ENCODE data around the gene RNF215. TPM values are rescaled to one million over a fixed set of nuclear protein-coding genes. Genes with fewer than 3 reads are reported as not detected.

Gene RNF215
- 11.3 TPM for total RNA-seq

DNA sequence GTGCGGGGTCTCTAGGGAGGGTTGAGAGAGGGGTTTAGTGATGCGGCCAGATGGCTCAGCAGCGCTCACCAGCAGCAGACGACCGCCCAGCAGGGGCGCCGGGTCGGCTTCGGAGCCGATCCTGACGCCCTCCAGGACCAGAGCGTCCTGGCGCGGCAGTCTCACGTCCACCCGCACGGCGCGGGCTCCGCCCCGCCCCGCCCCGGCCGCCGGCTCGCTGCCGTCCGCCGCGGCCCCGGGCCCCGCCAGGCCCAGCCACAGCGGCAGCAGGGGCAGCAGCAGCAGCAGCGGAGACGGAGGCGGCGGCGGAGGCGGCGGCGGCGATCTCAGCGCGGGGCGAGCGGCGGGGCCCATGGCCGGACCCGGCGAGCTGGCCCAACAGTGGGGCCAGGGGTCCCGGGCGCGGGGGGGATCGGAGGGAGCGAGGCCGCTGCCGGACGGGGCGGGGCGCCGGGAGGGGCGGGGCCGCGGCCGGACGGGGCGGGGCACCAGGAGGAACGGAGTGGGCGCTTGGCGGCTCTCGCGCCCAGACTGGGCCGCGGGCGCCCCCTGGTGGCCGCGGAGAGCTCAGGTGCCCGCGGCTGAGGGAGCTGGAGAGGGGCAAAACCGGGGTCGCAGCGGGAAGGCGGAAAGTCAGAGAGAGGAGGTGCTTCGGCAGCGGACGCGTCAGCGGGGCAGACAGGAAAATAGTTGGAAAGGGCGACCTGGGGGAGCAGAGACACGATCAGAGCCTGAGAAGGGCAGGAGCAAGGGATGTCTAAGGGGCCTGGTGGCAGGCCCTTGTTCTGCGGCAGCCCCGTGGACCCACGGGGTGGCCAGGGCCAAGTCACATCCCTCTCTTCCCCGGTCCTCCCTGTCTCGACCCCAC lies at the start of gene RNF215:
Gene RNF215 (minus strand): TSS at position 452 of the 868 bp plus-strand sequence. CDS start 98 bp downstream, at position 354.
- peak; percentile 92 for DNase-seq

DNA sequence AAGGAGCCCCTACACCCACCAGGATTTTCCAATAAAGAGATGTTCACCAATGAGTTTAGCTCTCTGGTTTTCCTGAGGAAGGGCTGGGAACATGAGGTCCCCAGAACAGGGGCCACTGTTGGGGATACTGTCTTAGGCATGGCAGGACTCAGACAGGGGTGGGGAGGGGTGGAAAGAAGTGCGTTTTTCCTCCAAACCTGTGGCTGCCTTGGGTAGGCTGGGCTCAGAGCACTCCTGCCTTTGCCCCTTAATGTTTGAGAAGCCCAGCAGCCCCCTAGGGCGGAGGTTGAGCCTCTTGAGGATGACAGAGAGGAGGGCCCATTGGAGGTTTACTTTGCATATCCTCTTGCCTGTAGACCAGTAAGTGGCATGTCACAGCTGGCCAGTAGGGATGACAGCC lies 49.0 kb upstream of the RNF215 start:
- DNase-seq, result no peak

DNA sequence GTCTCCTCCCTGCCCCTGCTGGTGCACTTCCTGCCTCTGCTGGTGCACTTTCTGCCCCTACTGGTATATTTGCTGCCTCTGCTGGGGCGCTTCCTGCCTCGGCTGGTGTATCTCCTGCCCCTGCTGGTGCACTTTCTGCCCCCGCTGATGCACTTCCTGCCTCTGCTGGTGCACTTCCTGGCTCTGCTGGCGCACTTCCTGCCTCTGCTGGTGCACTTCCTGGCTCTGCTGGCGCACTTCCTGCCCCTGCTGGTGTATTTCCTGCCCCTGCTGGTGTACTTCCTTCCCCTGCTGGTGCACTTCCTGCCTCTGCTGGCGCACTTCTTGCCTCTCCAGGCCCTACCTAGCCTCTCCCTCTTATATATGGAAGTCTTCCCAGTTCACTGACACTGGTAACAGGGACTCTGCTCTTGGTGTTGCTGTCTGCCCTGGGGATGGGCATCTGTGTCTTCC lies 48.5 kb upstream of the RNF215 start:
- DNase-seq, result no peak

DNA sequence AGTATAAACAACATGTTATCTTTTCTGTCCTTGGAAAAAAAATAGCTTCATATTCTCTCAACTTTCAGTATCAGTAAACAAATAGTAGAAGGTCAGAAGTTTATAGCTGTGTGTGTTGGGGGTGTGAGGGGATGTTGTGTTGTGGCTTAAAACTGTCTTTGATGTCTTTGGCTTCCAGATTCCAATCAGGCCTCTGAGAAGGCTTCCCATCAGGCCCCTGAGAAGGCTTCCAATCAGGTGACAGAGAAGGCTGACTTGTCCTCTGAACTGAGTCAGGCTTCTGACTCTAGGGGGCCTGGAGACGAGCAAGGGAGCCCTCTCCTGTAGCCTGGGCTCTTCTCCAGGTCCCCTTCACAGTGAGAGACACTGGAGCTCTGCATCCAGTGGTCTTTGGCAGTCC lies 47.6 kb upstream of the RNF215 start:
- no peak for DNase-seq

DNA sequence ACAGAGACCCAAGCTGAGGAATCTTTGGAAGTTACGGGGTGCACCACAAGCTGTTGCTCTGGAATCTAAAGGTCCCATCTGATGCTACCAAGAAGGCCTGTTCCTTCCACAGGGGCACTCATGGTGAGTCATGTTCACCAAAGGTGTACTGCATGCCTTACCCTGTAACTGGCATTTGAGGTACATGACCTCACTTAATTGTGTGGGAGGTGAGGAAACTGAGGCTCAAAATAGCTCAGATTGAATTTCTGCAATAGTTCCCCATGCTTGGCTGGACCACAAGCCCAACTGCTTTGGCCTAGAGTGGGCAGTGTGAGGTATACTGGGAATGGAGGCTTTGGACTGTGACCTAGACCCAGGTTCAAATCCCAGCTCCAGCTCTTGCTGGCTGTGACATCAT lies 46.6 kb upstream of the RNF215 start:
- no peak for DNase-seq

DNA sequence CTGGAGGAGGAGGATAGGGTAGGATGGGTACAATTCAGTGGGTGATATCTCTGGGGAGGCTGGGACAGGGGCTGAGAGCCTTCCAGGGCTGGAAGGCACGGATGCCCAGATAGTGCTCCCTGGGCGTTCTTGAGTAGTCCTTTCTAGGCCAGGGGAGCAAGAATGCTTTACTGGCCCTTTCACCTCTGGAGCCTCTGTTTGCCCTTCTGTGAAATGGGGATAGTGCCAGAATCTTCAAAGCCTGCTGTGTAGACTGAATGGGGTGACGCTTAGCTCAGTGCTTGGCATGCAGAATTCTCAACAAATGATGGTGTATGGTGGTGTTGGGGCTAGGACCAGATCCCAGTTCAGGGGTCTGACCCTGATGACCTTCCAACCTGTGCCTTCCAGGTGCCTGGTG lies 46.0 kb upstream of the RNF215 start:
- no peak for DNase-seq

DNA sequence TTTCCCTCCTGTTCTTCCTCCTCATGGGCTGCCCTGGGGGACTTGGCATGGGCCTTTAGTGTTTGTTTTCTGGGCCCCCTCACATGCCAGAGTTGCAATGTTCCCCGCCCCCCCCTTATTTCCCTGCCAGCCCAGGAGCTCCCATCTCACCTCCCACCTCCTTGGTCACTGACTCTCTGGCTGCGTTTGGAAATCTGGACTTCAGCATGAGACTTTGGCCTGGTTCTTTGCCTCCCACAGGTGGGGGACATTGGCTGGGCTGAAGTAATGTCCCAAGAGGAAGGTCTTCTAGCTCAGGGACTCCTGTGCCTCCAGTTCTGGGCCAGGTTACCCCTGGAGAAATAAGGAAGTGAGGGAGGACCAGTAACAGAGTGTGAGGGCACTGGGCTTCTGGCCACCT lies 45.3 kb upstream of the RNF215 start:
- no peak for DNase-seq

DNA sequence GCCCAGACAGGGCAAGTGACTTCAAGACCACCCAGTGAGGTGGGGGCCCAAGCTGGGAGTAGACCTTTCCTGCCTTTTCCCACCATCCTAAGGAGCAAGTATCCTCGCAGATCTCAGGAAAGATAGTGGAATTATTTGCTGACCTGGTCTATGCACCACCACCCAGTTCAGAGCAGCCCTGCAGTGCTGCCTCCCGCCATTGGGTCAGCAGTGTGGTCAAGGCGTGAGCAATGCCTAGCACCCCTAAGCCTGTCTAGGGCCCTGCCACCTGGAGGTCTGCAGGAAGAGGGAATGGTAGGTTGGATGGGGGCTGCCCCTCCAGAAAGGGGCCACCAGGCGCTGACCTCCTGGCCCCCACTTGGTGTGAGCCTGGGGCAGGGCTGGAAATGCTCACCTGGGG lies 44.9 kb upstream of the RNF215 start:
- DNase-seq, result no peak

DNA sequence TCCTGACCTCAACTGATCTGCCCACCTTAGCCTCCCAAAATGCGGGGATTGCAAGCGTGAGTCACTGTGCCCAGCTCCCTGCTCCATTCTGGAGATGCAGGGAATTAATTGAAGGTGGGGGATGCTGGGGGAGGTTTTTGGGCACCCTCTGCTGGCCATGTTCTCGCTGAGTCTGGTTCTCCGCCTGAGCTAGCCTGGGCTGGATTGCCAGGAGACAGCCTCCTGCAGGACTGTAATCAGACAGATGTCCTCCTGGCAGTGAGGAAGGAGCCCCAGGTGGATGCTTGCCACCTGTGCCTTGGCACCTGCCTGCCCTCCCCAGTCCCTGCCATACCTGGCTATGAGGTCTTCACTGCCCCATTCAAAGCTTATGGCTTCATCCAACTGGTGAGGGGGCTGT lies 43.7 kb upstream of the RNF215 start:
- DNase-seq, result no peak

DNA sequence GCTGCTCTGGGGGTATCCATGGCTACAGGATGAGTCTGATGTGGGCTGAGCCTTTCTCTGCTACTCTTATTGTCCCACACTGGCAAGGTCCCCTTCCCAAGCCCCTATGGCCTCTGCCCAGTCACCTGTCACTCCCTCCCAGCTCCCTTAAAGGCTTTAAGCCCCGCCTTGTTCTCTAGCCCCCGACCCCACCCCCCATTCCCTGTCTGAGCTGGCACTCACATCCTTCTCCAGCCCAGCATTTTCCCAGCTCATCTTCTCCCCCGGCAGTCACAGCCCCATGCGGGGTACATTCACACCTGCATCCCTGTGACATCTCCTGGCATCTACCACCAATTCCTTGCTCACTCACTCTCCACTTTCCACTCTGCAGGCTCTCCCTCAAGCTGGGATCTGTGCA lies 42.7 kb upstream of the RNF215 start:
- DNase-seq, result no peak

DNA sequence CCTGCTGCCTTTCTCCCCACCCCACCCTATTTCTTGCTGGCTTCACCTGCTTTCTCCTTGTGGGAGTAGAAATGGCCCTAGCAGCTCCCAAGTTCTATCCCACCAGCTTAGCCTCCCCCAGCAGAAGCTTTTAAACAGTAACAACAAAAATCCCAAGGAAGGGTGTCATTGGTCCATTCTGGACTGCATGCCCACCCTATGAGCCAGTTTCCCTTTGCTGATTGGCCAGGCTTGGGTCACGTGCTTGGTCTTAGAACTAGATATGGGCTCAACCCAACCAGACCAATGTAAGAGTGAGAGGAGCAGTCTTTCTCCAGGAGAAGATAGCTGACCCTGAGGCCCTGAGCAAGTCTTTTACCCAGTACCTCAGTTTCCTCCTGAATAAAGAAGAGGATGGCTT lies 40.7 kb upstream of the RNF215 start:
- no peak for DNase-seq

DNA sequence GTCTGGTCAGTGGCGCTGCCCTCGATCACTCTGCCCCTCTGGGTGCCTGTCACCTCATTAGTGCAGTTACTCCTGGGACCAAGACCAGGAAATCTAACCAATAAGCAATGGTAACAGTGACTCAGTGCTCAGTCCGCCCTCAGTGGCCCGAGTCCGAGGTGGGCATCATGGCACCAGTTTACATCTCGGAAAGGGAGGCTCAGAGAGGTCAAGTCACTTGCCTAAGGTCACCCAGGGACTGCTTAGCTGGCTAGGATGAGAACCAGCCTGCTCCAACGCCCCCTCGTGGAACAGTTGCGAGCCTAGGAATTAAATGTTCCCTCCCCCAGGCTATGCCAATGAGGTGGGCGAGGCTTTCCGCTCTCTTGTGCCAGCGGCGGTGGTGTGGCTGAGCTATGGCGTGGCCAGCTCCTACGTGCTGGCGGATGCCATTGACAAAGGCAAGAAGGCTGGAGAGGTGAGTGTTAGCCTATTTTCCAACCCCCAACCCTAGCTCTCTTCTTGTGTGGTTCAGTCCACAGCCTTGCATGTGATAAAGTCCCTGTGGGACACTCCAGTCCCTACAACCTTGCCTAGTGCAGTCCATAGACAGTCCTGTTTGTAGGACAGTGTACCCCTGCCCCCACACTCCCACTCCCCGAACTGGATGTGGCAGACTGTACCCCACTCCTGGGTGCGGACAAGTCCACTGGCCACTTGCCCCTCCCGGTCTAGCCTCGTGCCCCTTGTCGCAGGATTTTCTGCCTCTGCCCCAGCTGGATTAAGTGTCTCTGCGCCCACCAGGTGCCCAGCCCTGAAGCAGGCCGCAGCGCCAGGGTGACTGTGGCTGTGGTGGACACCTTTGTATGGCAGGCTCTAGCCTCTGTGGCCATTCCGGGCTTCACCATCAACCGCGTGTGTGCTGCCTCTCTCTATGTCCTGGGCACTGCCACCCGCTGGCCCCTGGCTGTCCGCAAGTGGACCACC lies 39.5 kb upstream of the RNF215 start:
- peak; percentile 85 for DNase-seq

DNA sequence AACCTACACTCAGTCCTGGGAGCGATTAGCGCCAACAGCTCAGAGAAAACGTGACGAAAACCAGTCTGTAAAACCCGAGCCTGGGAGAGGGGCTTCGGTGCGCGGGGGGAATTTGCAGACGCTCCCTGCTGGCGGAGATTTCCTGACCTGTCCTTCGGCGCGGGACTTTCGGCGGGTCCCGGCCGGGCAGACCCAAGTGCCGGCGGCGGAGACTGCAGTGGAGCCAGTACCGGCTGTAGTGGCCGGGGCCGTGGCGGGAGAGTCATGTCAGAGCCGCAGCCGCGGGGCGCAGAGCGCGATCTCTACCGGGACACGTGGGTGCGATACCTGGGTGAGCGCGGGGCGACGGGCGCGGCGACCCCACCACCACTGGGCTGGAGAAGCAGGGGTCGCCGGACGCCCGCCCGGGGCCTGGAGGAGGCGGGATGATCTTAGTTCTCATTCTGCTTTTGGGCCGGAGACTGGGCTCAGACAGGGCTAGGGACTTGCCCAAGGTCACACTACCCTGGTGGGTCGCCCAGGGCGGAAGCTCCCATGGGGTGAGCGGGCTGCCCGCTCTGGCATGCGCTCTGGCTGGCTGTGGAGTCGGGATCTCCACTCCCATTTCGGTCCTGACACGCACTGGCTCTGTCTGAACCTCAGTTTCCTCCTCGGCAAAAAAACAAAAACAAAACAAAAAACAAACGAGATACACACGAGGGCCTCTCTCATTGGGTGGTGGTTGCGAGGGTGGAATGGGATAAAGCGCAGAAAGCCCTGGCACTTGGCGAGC lies 38.6 kb upstream of the RNF215 start, which contains the start of gene MTFP1:
Gene MTFP1 (plus strand): TSS at position 153 of the 772 bp plus-strand sequence. CDS start 112 bp downstream, at position 265.
- peak; percentile 83 for DNase-seq

DNA sequence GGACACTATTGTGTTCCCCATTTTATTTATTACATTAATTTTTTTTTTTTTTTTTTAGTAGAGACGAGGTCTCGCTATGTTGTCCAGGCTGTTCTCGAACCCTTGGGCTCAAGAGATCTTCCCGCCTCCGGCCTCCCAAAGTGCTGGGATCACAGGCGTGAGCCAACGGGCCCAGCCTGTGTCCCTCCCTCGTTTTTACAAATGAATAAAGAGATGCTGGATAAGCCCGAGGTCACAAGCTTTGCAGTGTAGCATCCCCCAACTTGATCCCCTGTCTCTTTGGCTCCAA lies 38.1 kb upstream of the RNF215 start:
- DNase-seq, result no peak

DNA sequence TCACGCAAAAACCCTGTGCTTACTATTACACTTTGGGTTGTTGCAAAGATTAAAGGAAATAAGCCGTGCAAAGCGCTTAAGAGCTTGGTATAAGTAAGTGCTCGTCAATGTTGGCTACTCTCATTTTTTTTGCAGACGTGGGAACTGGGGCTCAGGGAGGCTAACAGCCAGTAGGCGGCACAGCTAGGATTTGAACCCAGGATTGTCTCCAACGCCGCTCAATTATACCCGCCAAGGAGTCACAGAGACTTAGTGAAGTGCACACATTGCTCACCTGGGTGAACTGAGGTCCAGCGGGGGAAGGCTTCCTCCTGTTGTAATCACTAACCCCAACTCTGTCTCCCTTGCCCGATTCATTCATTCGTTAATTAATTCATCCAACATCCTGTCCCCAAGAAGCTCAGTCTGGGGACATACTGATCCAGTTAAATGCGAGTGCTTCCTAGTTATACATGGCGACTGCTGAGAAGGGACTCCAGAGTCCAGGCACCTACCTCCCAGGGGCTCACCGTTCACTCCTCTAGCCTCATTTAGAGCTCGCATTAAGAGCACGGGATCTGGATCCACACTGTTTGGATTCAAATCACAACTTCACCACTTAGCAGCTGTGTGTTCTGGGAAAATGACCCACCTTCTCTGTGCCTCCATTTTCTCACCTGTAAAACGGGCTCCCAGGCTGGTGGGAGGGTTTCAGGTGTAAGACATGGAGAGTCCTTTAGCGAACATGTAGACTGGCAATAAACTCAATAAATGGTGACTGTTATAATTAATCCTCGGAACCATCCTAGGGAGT lies 37.5 kb upstream of the RNF215 start:
- no peak for DNase-seq

DNA sequence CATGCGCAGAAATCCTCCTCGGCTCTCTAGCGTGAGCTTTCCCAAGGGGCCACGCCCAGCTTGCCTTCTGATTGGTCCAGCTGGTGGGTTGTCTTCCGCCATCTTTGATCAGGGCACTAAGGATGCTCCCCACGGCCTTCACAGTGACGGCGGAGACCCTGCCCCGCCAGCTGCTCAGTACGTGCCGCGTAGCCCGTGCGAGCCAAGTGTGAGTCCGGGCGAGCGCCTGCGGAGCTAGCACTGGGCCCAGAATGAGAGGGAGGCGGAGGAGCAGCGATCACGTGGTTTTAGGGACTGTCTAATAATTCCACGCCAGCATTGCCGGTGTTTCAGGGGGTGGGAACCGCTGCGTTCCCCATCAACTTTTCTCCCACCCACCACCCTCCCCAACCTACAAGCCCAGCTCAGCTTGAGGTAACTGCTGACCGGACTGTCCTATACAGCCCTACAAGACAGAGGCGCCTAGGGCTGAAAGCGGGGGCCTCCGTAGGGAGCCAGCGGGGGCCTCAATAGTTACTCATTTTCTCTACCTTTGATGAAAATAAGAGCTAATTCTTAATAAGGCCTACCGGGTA lies 36.8 kb upstream of the RNF215 start:
- peak; percentile 100 for DNase-seq

DNA sequence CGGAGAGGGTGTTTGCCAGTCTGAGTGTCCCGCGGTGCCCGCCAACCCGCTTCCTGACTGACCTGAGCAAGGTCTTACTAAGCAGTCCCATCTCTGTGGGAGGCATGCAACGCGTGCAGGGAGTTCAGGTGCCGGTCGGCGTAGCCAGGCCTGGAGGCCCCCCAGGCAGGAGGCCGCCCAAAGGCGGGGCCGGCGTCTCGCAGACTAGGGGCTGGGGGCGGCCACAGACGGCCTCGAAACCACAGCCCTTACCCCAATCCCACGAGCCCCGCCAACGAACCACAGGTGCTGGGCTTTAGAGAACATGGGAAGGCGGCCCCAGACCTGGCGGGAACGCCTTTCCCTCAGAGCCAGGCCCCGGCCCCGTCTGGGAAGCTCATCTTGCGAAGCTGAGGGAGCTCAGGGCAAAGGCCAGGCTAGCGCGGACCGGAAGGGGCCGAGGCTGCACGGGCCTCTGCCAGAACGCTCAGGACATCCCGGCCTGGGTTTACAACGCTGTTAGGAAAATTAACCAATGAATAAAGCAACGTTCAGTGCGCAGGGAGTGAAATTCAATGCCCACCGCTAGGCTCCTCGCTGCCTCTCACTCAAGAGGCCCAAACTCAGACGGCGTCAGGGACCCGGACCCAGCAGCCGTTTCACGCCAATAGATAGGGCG lies 36.2 kb upstream of the RNF215 start:
- no peak for DNase-seq

DNA sequence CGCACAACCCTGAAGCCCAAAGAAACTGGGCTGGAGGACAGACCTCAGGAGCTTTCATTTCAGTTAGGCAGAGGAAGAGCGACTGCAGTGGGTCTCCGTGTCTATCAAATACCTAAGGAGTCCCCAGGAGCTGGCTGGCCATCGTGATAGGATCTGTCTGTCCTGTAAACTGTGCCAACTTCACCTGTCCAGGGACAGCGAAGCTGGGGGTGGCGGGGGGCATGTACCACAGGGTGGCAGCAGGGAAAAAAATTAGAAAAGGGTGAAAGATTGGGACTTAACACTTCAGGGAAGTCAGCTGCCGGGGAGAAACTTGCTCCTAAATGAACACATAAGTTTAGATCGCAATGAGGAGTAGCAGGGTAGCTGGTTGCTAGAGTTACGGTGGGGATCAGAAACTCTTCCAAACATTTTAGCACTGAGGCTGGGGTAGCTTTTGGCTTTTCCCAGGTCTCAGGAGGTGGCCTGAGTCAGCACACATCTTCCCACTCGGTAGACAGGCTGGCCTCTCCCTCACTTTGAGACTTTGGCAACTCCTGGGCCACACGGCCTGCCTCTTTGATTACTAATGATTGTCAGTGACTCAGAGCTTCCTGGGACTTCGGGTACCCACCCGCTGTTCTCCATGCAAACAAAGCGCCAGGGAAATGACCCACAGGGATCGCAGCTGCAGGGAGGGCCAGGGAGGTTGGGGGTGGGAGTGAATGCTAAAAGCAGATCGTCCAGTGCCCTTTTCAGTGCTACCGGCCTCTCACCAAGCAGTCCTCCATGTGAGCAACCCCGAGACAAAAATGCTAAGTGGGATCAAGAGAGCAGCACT lies 35.5 kb upstream of the RNF215 start:
- peak; percentile 57 for DNase-seq

DNA sequence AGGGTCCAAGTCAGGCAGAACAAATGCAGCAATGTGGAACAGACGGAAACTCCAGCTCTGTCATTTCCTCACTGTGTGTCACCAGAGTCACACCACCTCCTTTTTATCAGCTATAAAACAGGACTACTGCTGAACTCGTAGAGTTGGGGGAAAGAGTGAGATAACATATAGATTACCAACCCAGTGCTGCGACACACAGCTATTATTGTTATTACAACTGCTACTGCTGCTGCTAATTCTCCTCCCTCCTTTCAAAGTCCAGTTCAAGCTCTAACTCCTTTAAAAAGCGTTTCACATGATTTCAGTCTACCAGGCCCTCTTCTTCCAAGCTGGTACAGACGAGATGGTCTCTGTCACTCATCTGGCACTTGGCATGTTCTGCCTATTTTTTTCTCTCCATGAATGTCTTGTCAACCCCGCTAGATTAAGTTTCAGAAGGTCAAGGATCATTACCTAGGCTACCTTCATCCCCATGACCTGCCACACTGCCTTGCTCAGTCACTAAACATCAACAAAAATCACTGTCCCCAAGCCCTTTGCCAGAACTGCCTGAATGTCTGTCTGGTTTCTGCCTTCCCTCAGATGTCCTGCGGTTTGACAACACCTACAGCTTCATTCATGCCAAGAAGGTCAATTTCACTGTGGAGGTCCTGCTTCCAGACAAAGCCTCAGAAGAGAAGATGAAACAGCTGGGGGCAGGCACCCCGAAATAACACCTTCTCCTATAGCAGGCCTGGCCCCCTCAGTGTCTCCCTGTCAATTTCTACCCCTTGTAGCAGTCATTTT lies 34.7 kb upstream of the RNF215 start:
- no peak for DNase-seq
